K562 (cell line): ENCODE measurements around the gene ERMP1. TPM values are rescaled to one million over a fixed set of nuclear protein-coding genes. Genes with fewer than 3 reads are reported as not detected.

Experiments used
- ATAC-seq: fragments of 200-7000 bp; cut with Tn5 transposase; 3 replicates; pipeline ENCODE4 v1.9.1; 2020; ENCODE audit warnings: moderate library complexity
- BruUV-seq: library from RNA; stranded (reverse); fragments of 400-500 nt; replicated peaks from 2 replicates; lab custom pipeline; 2021; lab: Mats Ljungman, UMichigan
- CTCF ChIA-PET: fragments of 300-600 bp; formaldehyde crosslinking; extraction: SDS; loops from one replicate; lab custom pipeline; 2021; ENCODE audit warnings: low intra/inter-chr PET ratio; lab: Yijun Ruan, JAX
- POLR2A ChIA-PET: fragments of 300-600, 350-650 bp; sonication (Branson Sonifier 250); formaldehyde crosslinking; extraction: SDS; loops from one replicate; lab custom pipeline; 2021; ENCODE audit warnings: antibody characterized with exemption, inconsistent platforms; lab: Yijun Ruan, JAX
- DNase-seq, 4 experiments: peaks; one replicate each; pipeline versions ENCODE4 v3.0.0 to v3.0.0-alpha.2; 2011 to 2018; ENCODE audit warnings: low spot score in 3 of 4, mixed read lengths in 3 of 4; ENCODE audit errors: extremely low read depth in 1 of 4
- FAIRE-seq: peaks from 2 replicates; lab custom pipeline; 2011; peaks lifted over from hg19 to GRCh38; lab: Jason Lieb, UNC
- H2AFZ ChIP-seq: 2 replicates; pipeline ENCODE4 v1.6.0; 2011; ENCODE audit warnings: low read depth, low read length, control low read depth, inconsistent platforms
- H3K27ac ChIP-seq: fragments of 200-600 bp; 3 replicates; pipeline ENCODE4 v1.8.0; 2011; ENCODE audit warnings: low read depth, mild to moderate bottlenecking, control low read depth, inconsistent platforms, low read length, moderate library complexity, mixed read lengths; ENCODE audit errors: extremely low read depth
- H3K27me3 ChIP-seq, 2 experiments: fragments of 300-600 bp in 1 of 2; 2 replicates in 1 of 2; 3 replicates in 1 of 2; pipeline versions ENCODE4 v1.6.0 to v1.8.0; 2011; ENCODE audit warnings: inconsistent platforms in 2 of 2, low read length in 2 of 2, mild to moderate bottlenecking in 1 of 2, mixed read lengths in 1 of 2, moderate library complexity in 1 of 2; ENCODE audit not compliant: control insufficient read depth in 2 of 2, insufficient read depth in 2 of 2
- H3K36me3 ChIP-seq: fragments of 300-600 bp; 3 replicates; pipeline ENCODE4 v1.8.0; 2011; ENCODE audit warnings: mild to moderate bottlenecking, low read length, inconsistent platforms; ENCODE audit not compliant: control insufficient read depth, insufficient read depth
- H3K4me1 ChIP-seq, 2 experiments: fragments of 200-600 bp in 1 of 2; replicated peaks in 1 of 2; 2 replicates in 1 of 2; 3 replicates in 1 of 2; pipeline versions ENCODE4 v1.5.1 to v1.8.0; 2011; ENCODE audit warnings: inconsistent platforms in 2 of 2, low read length in 2 of 2, mild to moderate bottlenecking in 1 of 2, mixed read lengths in 1 of 2, moderate library complexity in 1 of 2; ENCODE audit not compliant: control insufficient read depth in 2 of 2, insufficient read depth in 2 of 2
- H3K4me2 ChIP-seq: 2 replicates; pipeline ENCODE4 v1.6.1; 2011; ENCODE audit warnings: low read length, control low read depth, inconsistent platforms, mixed read lengths; ENCODE audit not compliant: insufficient read depth
- H3K4me3 ChIP-seq: fragments of 200-600 bp; sonication (generic), shearing (Covaris generic); 2 replicates; pipeline ENCODE4 v1.5.1; 2016; ENCODE audit warnings: control low read depth, inconsistent platforms
- H3K79me2 ChIP-seq: fragments of 200-600 bp; 3 replicates; pipeline ENCODE4 v1.8.0; 2011; ENCODE audit warnings: low read length, inconsistent platforms; ENCODE audit not compliant: control insufficient read depth, insufficient read depth
- H3K9ac ChIP-seq, 2 experiments: 2 replicates each; pipeline versions ENCODE4 v1.6.0 to v1.6.1; 2011; ENCODE audit warnings: low read depth in 2 of 2, low read length in 2 of 2, control low read depth in 1 of 2, inconsistent platforms in 1 of 2, mild to moderate bottlenecking in 1 of 2, mixed read lengths in 1 of 2; ENCODE audit not compliant: insufficient read depth in 1 of 2
- H3K9me1 ChIP-seq: one replicate; pipeline ENCODE4 v1.6.0; 2011; ENCODE audit warnings: inconsistent platforms, mild to moderate bottlenecking, low read length, moderate library complexity; ENCODE audit not compliant: control insufficient read depth, insufficient read depth
- H3K9me3 ChIP-seq: replicated peaks from 2 replicates; pipeline ENCODE4 v1.5.1; 2011; ENCODE audit warnings: low read depth, low read length, inconsistent platforms; ENCODE audit not compliant: control insufficient read depth, insufficient read depth
- H4K20me1 ChIP-seq: replicated peaks from 2 replicates; pipeline ENCODE4 v1.6.1; 2011; ENCODE audit warnings: low read length, inconsistent platforms, mixed read lengths; ENCODE audit not compliant: control insufficient read depth, insufficient read depth
- ADNP ChIP-seq: fragments of 200-800 bp; sonication (Bioruptor generic); IDR thresholded peaks from 2 replicates; pipeline ENCODE4 v1.6.1; 2016; ENCODE audit warnings: missing genetic modification characterization, missing compliant biosample characterization
- CBFA2T2 ChIP-seq: fragments of 450-650 bp; conservative IDR thresholded peaks from 2 replicates; pipeline ENCODE4 v1.6.1; 2017; ENCODE audit warnings: mild to moderate bottlenecking
- ESRRB ChIP-seq: fragments of 250-450 bp; sonication (Bioruptor Pico); IDR thresholded peaks from 2 replicates; pipeline ENCODE4 v1.5.0; 2020; ENCODE audit warnings: mild to moderate bottlenecking, moderate library complexity, borderline replicate concordance
- FOS ChIP-seq: IDR thresholded peaks from 3 replicates; pipeline ENCODE4 v1.6.1; 2011; ENCODE audit not compliant: insufficient read length; ENCODE audit errors: extremely low read depth
- FOXP1 ChIP-seq: sonication (generic); formaldehyde crosslinking; IDR thresholded peaks from 2 replicates; pipeline ENCODE4 v1.8.0; 2022; ENCODE audit warnings: mild to moderate bottlenecking, missing genetic modification reagents
- HCFC1 ChIP-seq: IDR thresholded peaks from 2 replicates; pipeline ENCODE4 v1.6.1; 2012; ENCODE audit warnings: low read depth, low read length, improper control_type of control experiment
- IFI16 ChIP-seq: fragments of 250-450 bp; sonication (Bioruptor Pico); IDR thresholded peaks from 2 replicates; pipeline ENCODE4 v2.1.2; 2022; ENCODE audit warnings: mild to moderate bottlenecking, inconsistent platforms
- KAT8 ChIP-seq: fragments of 450-650 bp; IDR thresholded peaks from 2 replicates; pipeline ENCODE4 v1.6.1; 2016; ENCODE audit warnings: low read depth, mild to moderate bottlenecking
- KLF13 ChIP-seq: fragments of 450-650 bp; IDR thresholded peaks from 2 replicates; pipeline ENCODE4 v1.6.1; 2016; ENCODE audit warnings: missing genetic modification characterization, low read depth, mild to moderate bottlenecking, missing compliant biosample characterization, moderate library complexity, borderline replicate concordance
- MTF1 ChIP-seq: fragments of 250-450 bp; sonication (Bioruptor Pico); IDR thresholded peaks from 2 replicates; pipeline ENCODE4 v1.9.0; 2021; ENCODE audit warnings: moderate library complexity, mild to moderate bottlenecking, inconsistent platforms, borderline replicate concordance
- NFIC ChIP-seq: fragments of 450-650 bp; IDR thresholded peaks from 2 replicates; pipeline ENCODE4 v1.6.1; 2017; ENCODE audit warnings: mild to moderate bottlenecking, inconsistent platforms
- SMC3 ChIP-seq: conservative IDR thresholded peaks from 2 replicates; pipeline ENCODE4 v1.6.1; 2011; ENCODE audit warnings: low read depth, low read length, improper control_type of control experiment; ENCODE audit not compliant: insufficient read depth
- TOE1 ChIP-seq, 2 experiments: fragments of 450-650 bp in 1 of 2; sonication (generic) in 1 of 2; formaldehyde crosslinking in 1 of 2; IDR thresholded peaks; 2 replicates each; pipeline versions ENCODE4 v1.7.1 to v1.8.0; 2016 to 2022; ENCODE audit warnings: borderline replicate concordance in 2 of 2, mild to moderate bottlenecking in 2 of 2, antibody characterized with exemption in 1 of 2, inconsistent platforms in 1 of 2, low read depth in 1 of 2, missing genetic modification reagents in 1 of 2, moderate library complexity in 1 of 2
- WHSC1 ChIP-seq: IDR thresholded peaks from one replicate; pipeline ENCODE4 v1.6.1; 2012; ENCODE audit warnings: low read length, control low read depth, inconsistent platforms
- ZFX ChIP-seq: sonication (generic); formaldehyde crosslinking; IDR thresholded peaks from 2 replicates; pipeline ENCODE4 v1.8.0; 2022; ENCODE audit warnings: mild to moderate bottlenecking, missing genetic modification reagents, moderate library complexity
- ZNF121 ChIP-seq: sonication (generic); formaldehyde crosslinking; conservative IDR thresholded peaks from 2 replicates; pipeline ENCODE4 v1.8.0; 2022; ENCODE audit warnings: missing genetic modification reagents
- ZNF134 ChIP-seq: fragments of 250-450 bp; sonication (Bioruptor Pico); conservative IDR thresholded peaks from 2 replicates; pipeline ENCODE4 v1.4.0; 2020
- ZNF282 ChIP-seq: sonication (generic); formaldehyde crosslinking; IDR thresholded peaks from 2 replicates; pipeline ENCODE4 v1.8.1; 2023; ENCODE audit warnings: missing genetic modification reagents
- ZNF518B ChIP-seq: fragments of 250-450 bp; sonication (Bioruptor Pico); IDR thresholded peaks from 2 replicates; pipeline ENCODE4 v1.5.0; 2021; ENCODE audit warnings: mild to moderate bottlenecking, moderate library complexity
- WGBS: fragments of 100-300 bp; shearing (Covaris generic); methylation state at CpG from one replicate; pipeline ENCODE4 v1.1.6; 2016; ENCODE audit warnings: low coverage, mixed read lengths; ENCODE audit not compliant: insufficient coverage; ENCODE audit errors: missing lambda C conversion rate; 5-methylcytosine and 5-hydroxymethylcytosine counted together
- in situ Hi-C: fragments of 300-500 bp; cut with MboI; formaldehyde crosslinking; loops from 4 replicates; pipeline ENCODE4 v1.15.0; 2018; ENCODE audit warnings: inconsistent platforms, mixed read lengths
- intact Hi-C: fragments of 100-400 bp; cut with micrococcal nuclease; formaldehyde crosslinking; loops from 2 replicates; pipeline ENCODE4 v1.14.2; 2022
- polyA plus RNA-seq, 8 experiments: library from polyadenylated mRNA; depleted of rRNA in 4 of 8; stranded (reverse) in 5 of 8; unstranded in 3 of 8; fragments of >200 nt; fragmentation: Nextera tagmentation in 2 of 8; fragmentation: Illumina TruSeq in 1 of 8; extraction: Ambion mirVana in 2 of 8; extraction: Trizol in 1 of 8; gene quantifications; 2 replicates each; pipeline versions ENCODE4 v1.2.1 to v1.2.3, GENCODE V29; 2011 to 2014; ENCODE audit warnings: inconsistent platforms in 1 of 8, missing spikeins in 1 of 8
- total RNA-seq, 7 experiments: library from RNA; depleted of rRNA in 6 of 7; stranded (reverse); fragments of >200 nt in 6 of 7; fragmentation: Illumina TruSeq in 2 of 7; extraction: Trizol in 2 of 7; gene quantifications; 2 replicates each; pipeline versions ENCODE4 v1.2.1 to v1.2.3, GENCODE V29; 2011 to 2021; ENCODE audit warnings: low replicate concordance in 1 of 7

Gene ERMP1
- total and polyA plus RNA-seq, 9 of the 15 experiments (the other 6 are each of a cell fraction or from before 2014, with no cell fraction given), result 2.5 to 26.3 (median 12.6) TPM

GRCh38 chr9:5825895-5826622 is 6.9 kb downstream of the ERMP1 start (continued):
- TF ChIP-seq CBFA2T2 (peak; percentile 55; the same call in 1 of the 2 replicates), KLF13 (tag) (no peak)

GRCh38 chr9:5825223-5825622 is 7.7 kb downstream of the ERMP1 start:
- Histone ChIP-seq H3K4me3 (no peak overlapping the region), H3K9me1 (no peaks in the 10 kb centered on the region), H4K20me1 (0 out of 2 replicates have a peak, but pooled peaks cover 3% of the 10 kb centered on the region), H3K36me3 (peaks cover 68% of the 10 kb centered on the region; the same call in 2 of the 3 replicates), H3K4me2 (no peak overlapping the region), H3K4me1 (peaks cover 0 to 9% of the 10 kb centered on the region in 2 experiments; a peak in 2 of 5 replicates), H3K79me2 (peaks cover 1% of the 10 kb centered on the region; the same call in 1 of the 3 replicates), H2AFZ (no peak overlapping the region), H3K27ac (no peak overlapping the region), H3K9me3 (no peaks in the 10 kb centered on the region), H3K27me3 (no peaks in the 10 kb centered on the region), H3K9ac (no peak overlapping the region)
- ChIA-PET POLR2A (interaction anchor here (0.5 to 1.7 kb wide), 3 partner anchors 9 to 412 kb away, joined by 3 to 6 read pairs (median 4); no protein-coding TSS in a partner anchor), CTCF (no interaction called here)
- DNase-seq, result no peak
- FAIRE-seq, result no peak
- intact Hi-C loops (no loop called here), in situ Hi-C loops (no loop called here)
- BruUV-seq, result no TSS peak
- ATAC-seq, result no peak
- WGBS, result 75% methylated on average over 1 of the region's 1 CpG
- no peak for TF ChIP-seq FOXP1 (CRISPR knock-in tag)
- TF ChIP-seq SMC3, result no peak
- no peak for TF ChIP-seq ZNF134 (CRISPR knock-in tag)
- no peak for TF ChIP-seq ZFX (CRISPR knock-in tag)
- no peak for TF ChIP-seq MTF1 (CRISPR knock-in tag)
- no peak for TF ChIP-seq WHSC1
- no peak for TF ChIP-seq KAT8
- no peak for TF ChIP-seq ADNP (tag)
- no peak for TF ChIP-seq ZNF282
- no peak for TF ChIP-seq HCFC1
- TF ChIP-seq TOE1 (IDR thresholded peaks at IDR 0.05; ENCODE audit: borderline replicate concordance), result no peak
- no peak for TF ChIP-seq TOE1 (CRISPR knock-in tag; IDR thresholded peaks at IDR 0.05; ENCODE audit: borderline replicate concordance, low read depth)
- no peak for TF ChIP-seq ZNF121
- no peak for TF ChIP-seq ESRRB
- no peak for TF ChIP-seq ZNF518B (CRISPR knock-in tag)
- no peak for TF ChIP-seq NFIC
- no peak for TF ChIP-seq IFI16
- no peak for TF ChIP-seq FOS
